H1 (cell line): Measurements from ENCODE around the gene CDK4. TPM values are rescaled to one million over a fixed set of nuclear protein-coding genes. Genes with fewer than 3 reads are reported as not detected.

Experiments used
- ASH2L ChIP-seq: fragments of 200-600, 300-600 bp; sonication (generic); IDR thresholded peaks from one replicate; pipeline ENCODE4 v1.7.1; 2017; ENCODE audit warnings: low read length
- ATF2 ChIP-seq: IDR thresholded peaks from 2 replicates; pipeline ENCODE4 v1.6.1; 2012; ENCODE audit warnings: low read length, inconsistent platforms
- BACH1 ChIP-seq: IDR thresholded peaks from 2 replicates; pipeline ENCODE4 v1.6.1; 2012; ENCODE audit warnings: low read length, improper control_type of control experiment
- BCL11A ChIP-seq, 2 experiments: IDR thresholded peaks; one replicate each; pipeline ENCODE4 v1.6.1; 2011; ENCODE audit warnings: low read depth in 2 of 2, low read length in 2 of 2, mild to moderate bottlenecking in 2 of 2
- CBX5 ChIP-seq: fragments of 300-800, 300-1000 bp; sonication (generic); IDR thresholded peaks from 2 replicates; pipeline ENCODE4 v1.7.1; 2016; ENCODE audit warnings: antibody characterized with exemption, low read length, low read depth
- CHD2 ChIP-seq: IDR thresholded peaks from 2 replicates; pipeline ENCODE4 v1.6.1; 2012; ENCODE audit warnings: low read length, improper control_type of control experiment
- CTBP2 ChIP-seq: IDR thresholded peaks from 2 replicates; pipeline ENCODE4 v1.7.0; 2011; ENCODE audit warnings: borderline replicate concordance, mild to moderate bottlenecking, moderate library complexity, mixed read lengths, low read length; ENCODE audit not compliant: insufficient read depth, insufficient read length
- FOSL1 ChIP-seq: IDR thresholded peaks from 2 replicates; pipeline ENCODE4 v1.6.1; 2011; ENCODE audit warnings: mild to moderate bottlenecking, low read depth, low read length, moderate library complexity; ENCODE audit not compliant: insufficient read depth
- GABPA ChIP-seq: IDR thresholded peaks from 2 replicates; pipeline ENCODE4 v1.6.1; 2011; ENCODE audit warnings: mild to moderate bottlenecking, low read length, moderate library complexity, borderline replicate concordance; ENCODE audit not compliant: insufficient read depth
- GTF2F1 ChIP-seq: IDR thresholded peaks from 2 replicates; pipeline ENCODE4 v1.6.1; 2012; ENCODE audit warnings: low read depth, low read length, improper control_type of control experiment, borderline replicate concordance
- JUND ChIP-seq: IDR thresholded peaks from 2 replicates; pipeline ENCODE4 v1.6.1; 2011; ENCODE audit warnings: mild to moderate bottlenecking, improper control_type of control experiment, low read length
- KDM1A ChIP-seq: fragments of 200-600, 300-600 bp; sonication (generic); IDR thresholded peaks from 2 replicates; pipeline ENCODE4 v1.7.1; 2016; ENCODE audit warnings: mild to moderate bottlenecking, low read length, borderline replicate concordance
- KDM5A ChIP-seq: fragments of 200-600 bp; IDR thresholded peaks from 2 replicates; pipeline ENCODE4 v1.7.1; 2012; ENCODE audit warnings: mild to moderate bottlenecking, low read length, inconsistent platforms, mixed read lengths
- MAFK ChIP-seq: IDR thresholded peaks from 2 replicates; pipeline ENCODE4 v1.6.1; 2012; ENCODE audit warnings: low read depth, mild to moderate bottlenecking, improper control_type of control experiment, low read length
- RNF2 ChIP-seq: fragments of 200-900, 300-1000 bp; sonication (generic); IDR thresholded peaks from 2 replicates; pipeline ENCODE4 v1.7.1; 2016; ENCODE audit warnings: borderline replicate concordance, low read depth, mild to moderate bottlenecking, antibody characterized with exemption, low read length; ENCODE audit not compliant: poor library complexity, severe bottlenecking; ENCODE audit errors: missing control alignments
- SAP30 ChIP-seq: fragments of 300-600 bp; sonication (generic); IDR thresholded peaks from 2 replicates; pipeline ENCODE4 v1.7.1; 2012; ENCODE audit warnings: low read length, moderate library complexity, mild to moderate bottlenecking, inconsistent platforms; ENCODE audit not compliant: insufficient read depth, insufficient replicate concordance
- SIN3A ChIP-seq, 2 experiments: IDR thresholded peaks in 1 of 2; conservative IDR thresholded peaks in 1 of 2; 2 replicates each; pipeline ENCODE4 v1.6.1; 2011 to 2012; ENCODE audit warnings: low read length in 2 of 2, improper control_type of control experiment in 1 of 2, low read depth in 1 of 2, mild to moderate bottlenecking in 1 of 2
- SIRT6 ChIP-seq: IDR thresholded peaks from one replicate; pipeline ENCODE4 v1.7.1; 2012; ENCODE audit warnings: low read length, inconsistent platforms
- SP1 ChIP-seq: IDR thresholded peaks from 2 replicates; pipeline ENCODE4 v1.6.1; 2011; ENCODE audit warnings: low read depth, low read length
- SP2 ChIP-seq: IDR thresholded peaks from 2 replicates; pipeline ENCODE4 v1.6.1; 2012; ENCODE audit warnings: mild to moderate bottlenecking, low read length, inconsistent platforms
- TCF12 ChIP-seq: IDR thresholded peaks from 2 replicates; pipeline ENCODE4 v1.6.1; 2011; ENCODE audit warnings: low read depth, mild to moderate bottlenecking, low read length
- ZNF274 ChIP-seq: IDR thresholded peaks from 2 replicates; pipeline ENCODE4 v1.7.0; 2012; ENCODE audit warnings: low read length, borderline replicate concordance; ENCODE audit errors: extremely low read depth
- polyA plus RNA-seq, 7 experiments: library from polyadenylated mRNA; depleted of rRNA in 3 of 7; stranded (reverse) in 5 of 7; unstranded in 2 of 7; fragments of >200 nt in 5 of 7; fragments of 200-250 nt in 2 of 7; gene quantifications; 1 replicate in 5 of 7; 2 replicates in 1 of 7; 4 replicates in 1 of 7; pipeline versions ENCODE4 v1.2.1 to v1.2.3, GENCODE V29; 2011 to 2013; ENCODE audit warnings: missing spikeins in 2 of 7, mixed read lengths in 2 of 7
- total RNA-seq: library from RNA; stranded (reverse); fragmentation: NEBNext Ultra II Directional; extraction: Animal tissue kit (Norgen Biotek cat#: 25700); gene quantifications from 2 replicates; pipeline ENCODE4 v1.2.1, GENCODE V29; 2021

The CDK4 gene
- total and polyA plus RNA-seq, 2 of the 8 experiments (the other 6 are each of a cell fraction or from before 2014, with no cell fraction given) = 174 to 368 TPM

GRCh38 chr12:57735952-57736740 lies 16.0 kb downstream of the CDK4 start (continued):
- TF ChIP-seq RNF2 (no peak), SIRT6 (no peak), KDM5A (no peak), SAP30 (no peak), JUND (no peak), SIN3A (conservative IDR thresholded peaks at IDR 0.05 in 1 of 2, IDR thresholded peaks at IDR 0.05 in 1 of 2; ENCODE audit: low read depth in 1 of 2, low read length in 2 of 2) (peak in 1 of 2 experiments; percentile 94; a peak in 2 of 4 replicates), GTF2F1 (no peak), ATF2 (no peak), GABPA (peak; percentile 23; the same call in 1 of the 2 replicates), KDM1A (no peak), ZNF274 (no peak), CTBP2 (peak; percentile 87), CBX5 (no peak), TCF12 (peak; percentile 68; the same call in 1 of the 2 replicates), SP1 (0 out of 2 replicates have a peak, but pooled peaks have one; percentile 52), BCL11A (IDR thresholded peaks at IDR 0.05; ENCODE audit: low read depth in 2 of 2, low read length in 2 of 2) (no peak), MAFK (no peak), ASH2L (no peak), CHD2 (0 out of 2 replicates have a peak, but pooled peaks have one; percentile 38), FOSL1 (no peak), SP2 (no peak), BACH1 (no peak)
